ENCODE data around the gene SLC26A8.

Gene SLC26A8, protein sequence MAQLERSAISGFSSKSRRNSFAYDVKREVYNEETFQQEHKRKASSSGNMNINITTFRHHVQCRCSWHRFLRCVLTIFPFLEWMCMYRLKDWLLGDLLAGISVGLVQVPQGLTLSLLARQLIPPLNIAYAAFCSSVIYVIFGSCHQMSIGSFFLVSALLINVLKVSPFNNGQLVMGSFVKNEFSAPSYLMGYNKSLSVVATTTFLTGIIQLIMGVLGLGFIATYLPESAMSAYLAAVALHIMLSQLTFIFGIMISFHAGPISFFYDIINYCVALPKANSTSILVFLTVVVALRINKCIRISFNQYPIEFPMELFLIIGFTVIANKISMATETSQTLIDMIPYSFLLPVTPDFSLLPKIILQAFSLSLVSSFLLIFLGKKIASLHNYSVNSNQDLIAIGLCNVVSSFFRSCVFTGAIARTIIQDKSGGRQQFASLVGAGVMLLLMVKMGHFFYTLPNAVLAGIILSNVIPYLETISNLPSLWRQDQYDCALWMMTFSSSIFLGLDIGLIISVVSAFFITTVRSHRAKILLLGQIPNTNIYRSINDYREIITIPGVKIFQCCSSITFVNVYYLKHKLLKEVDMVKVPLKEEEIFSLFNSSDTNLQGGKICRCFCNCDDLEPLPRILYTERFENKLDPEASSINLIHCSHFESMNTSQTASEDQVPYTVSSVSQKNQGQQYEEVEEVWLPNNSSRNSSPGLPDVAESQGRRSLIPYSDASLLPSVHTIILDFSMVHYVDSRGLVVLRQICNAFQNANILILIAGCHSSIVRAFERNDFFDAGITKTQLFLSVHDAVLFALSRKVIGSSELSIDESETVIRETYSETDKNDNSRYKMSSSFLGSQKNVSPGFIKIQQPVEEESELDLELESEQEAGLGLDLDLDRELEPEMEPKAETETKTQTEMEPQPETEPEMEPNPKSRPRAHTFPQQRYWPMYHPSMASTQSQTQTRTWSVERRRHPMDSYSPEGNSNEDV

GRCh38 chr6:36023996-36024795, at the start of gene SLC26A8:
SLC26A8 (minus strand) TSS chr6:36024641; CDS start chr6:36019707, 4,934 bp downstream.
- DNase-seq = no peak

DNA sequence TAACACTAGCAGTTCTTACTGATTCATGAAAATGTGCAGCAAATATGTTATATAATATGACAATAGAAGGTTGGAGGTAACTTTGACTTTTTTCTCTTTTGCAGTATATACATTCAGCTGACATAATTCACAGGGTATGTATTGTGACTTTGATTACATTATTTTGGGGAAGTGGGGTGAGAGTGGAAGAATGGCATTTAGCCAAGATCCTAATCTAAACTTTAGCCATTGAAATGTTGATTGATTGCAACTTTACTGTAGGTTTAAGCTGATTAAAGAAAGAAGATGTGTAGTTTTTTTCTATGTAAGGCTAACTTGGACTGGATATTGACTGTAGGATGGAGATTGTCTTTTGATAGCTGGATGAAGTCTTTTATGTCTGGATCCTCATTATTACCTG, 49.1 kb upstream of the SLC26A8 start:
- no peak for DNase-seq

DNA sequence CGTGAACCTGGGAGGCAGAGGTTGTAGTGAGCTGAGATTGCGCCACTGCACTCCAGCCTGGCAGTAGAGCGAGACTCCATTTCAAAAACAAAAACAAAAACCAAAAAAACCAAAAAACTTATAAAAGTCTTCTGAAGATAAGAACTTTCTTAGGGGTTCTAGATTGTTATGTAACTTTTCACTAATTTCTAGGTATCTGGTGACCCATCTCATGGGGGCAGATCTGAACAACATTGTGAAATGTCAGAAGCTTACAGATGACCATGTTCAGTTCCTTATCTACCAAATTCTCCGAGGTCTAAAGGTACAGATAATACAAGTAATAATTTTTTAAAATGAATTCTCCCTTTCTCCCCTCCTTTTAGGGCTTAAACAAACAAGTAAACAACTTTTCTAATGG, 48.2 kb upstream of the SLC26A8 start:
- no peak for DNase-seq

DNA sequence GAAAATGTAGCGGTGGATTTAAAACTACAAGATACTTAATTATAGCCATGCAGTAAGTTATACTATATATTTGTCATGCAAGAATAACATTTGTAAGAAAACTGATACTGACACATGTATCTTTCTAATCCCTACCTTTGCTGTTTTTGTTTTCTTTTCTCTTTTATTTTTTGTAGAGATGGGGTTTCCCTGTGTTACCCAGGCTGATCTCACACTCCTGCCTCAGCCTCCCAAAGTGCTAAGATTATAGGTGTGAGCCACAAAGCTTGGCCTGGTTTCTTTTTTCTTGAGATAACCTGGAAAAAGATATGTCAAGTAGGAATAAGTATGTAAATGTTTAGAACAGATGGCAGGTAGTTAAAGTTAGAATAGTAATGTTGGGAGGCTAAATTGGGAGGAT, 47.3 kb upstream of the SLC26A8 start:
- no peak for DNase-seq

- DNase-seq = no peak
Measured at GRCh38 chr6:36071281-36071680, 46.8 kb upstream of the SLC26A8 start.

GRCh38 chr6:36070252-36070651, 45.8 kb upstream of the SLC26A8 start:
- DNase-seq = no peak

- DNase-seq = no peak
Measured at GRCh38 chr6:36069573-36069972, 45.1 kb upstream of the SLC26A8 start.

DNA sequence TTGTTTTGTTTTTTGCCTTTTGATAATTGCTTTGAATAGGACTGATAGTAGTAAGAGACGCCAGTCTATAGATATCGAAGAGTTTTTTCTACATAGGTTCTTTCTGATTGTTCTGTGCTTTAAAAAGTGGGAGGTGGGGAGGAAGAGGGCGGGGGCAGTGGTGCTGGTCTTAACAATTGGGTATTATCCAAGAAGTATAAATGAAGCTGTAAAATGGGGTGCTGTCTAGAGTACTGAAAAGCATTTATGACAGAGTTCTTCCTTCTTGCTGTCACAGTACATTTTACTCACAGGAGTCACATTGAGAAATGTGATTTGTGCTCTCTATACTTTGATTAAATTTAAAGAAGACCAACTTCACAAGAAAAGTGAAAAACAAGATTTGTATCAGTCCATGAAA, 44.1 kb upstream of the SLC26A8 start:
- no peak for DNase-seq

- no peak for DNase-seq
Measured at GRCh38 chr6:36068012-36068392, 43.6 kb upstream of the SLC26A8 start.

DNA sequence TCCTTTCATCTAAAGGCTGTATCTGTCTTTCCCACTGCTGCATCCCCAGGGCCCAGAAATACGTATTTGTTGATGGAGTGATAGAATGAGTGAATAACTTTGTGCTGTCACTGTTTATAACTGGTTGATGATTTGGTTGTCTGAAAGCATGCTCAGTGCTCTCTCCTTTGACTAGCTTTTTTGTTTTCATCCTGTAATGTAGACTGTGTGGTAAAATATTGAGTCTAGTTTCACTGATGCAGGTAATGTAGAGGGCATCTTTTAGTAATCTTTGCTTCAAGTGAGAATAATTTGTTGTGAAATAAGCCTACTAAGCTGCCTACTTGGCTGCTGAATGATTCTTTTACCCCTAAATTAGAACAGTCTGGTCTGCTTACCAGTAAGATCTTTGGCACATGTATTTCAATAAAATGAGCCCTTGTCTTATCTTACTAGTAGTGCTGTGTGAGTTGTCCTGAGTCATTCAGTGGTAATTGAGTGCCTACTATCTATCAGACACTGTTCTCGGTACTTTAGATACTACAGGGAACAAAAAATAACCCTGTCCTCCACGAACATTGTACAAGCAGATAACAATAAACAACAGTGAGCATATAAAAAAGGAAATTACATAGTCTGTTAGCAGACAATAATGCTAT, 43.1 kb upstream of the SLC26A8 start:
- DNase-seq = no peak

DNA sequence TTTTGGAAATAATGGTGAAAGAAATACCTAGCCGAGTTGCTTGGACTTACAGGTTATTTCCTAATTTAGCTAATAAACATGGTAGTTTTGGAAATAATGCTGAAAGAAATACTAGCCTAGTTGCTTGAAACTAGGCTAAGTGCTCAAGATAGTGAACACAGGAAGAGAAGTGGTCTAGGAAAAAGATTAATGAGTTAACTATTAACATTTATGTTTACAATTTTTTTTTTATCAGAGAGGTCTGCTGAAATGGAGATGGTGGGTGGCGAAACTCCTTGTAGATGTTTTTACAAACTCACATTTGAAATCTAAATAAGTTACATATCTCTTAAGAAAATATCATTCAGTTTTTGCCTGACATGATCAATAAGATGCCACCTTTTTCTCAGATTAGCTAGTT, 42.4 kb upstream of the SLC26A8 start:
- no peak for DNase-seq

DNA sequence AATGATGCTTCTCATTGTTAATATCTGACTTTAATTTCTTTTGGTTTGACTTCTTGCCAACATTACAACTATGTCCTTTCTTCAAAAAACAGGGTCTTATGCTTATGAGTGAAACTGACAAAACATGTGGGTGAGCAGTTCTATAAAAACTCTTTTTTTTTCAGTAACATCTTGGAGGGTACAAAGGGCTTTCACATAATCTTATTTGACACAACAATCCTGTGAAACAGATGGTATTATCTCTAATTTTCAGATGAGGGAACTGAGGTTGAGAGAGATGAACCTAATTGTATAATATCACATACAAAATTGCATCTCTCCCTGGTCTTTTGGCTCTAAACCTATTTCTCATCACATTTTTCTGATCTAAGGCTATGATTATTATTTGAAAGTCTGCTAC, 41.5 kb upstream of the SLC26A8 start:
- DNase-seq = no peak

- no peak for DNase-seq
Measured at GRCh38 chr6:36064770-36065396, 40.4 kb upstream of the SLC26A8 start.

GRCh38 chr6:36063318-36064060, 39.0 kb upstream of the SLC26A8 start:
- DNase-seq = no peak

DNA sequence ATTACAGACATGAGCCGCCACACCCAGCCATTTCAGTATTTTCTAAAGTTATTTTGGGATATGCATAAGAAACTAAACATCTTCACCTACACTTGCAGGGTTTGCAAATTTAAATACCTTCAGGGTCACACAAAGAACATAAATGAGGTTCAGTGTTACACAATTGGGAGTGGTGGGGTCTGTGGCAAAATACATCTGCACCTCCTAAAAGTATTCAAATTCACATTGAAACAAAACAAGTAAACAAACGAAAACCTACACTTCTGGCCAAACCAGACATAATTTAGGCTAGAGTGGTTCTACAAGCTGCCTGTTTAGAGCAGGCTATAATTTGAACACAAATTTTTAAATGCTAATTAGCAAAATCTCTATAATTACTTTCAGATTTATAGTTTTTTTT, 37.8 kb upstream of the SLC26A8 start:
- no peak for DNase-seq

GRCh38 chr6:36061236-36061635, 36.8 kb upstream of the SLC26A8 start:
- no peak for DNase-seq

GRCh38 chr6:36056178-36056577, 31.7 kb upstream of the SLC26A8 start:
- no peak for DNase-seq

- DNase-seq = no peak
Measured at GRCh38 chr6:36054956-36055355, 30.5 kb upstream of the SLC26A8 start.

- DNase-seq = no peak
Measured at GRCh38 chr6:36054415-36054814, 30.0 kb upstream of the SLC26A8 start.

GRCh38 chr6:36053878-36054277, 29.4 kb upstream of the SLC26A8 start:
- DNase-seq = no peak

DNA sequence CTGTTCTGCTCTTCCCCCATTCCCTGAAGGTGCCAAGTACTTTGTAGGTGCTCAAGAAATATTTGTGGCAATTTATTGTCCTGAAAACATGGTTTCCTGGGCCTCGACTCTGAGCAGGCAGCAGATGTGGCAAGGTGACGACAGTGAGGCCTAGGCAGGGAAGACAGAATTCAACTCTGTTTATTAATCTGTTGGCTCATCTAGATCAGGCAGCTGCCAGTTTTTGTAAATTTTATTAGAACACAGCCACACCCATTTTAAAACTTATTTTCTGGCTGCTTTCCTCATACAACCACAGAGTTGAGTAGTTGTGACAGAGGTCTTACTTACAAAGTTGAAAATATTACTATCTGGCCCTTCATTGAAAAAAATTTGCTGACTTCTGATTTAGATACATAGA, 27.7 kb upstream of the SLC26A8 start:
- DNase-seq = no peak

Data from activated CD4-positive, alpha-beta T cell treated with anti-CD3 and anti-CD28 coated beads for 4 hours (primary cell).